DOHH2 (cell line): ENCODE data around the gene AFAP1.

Source experiments
- H3F3A ChIP-seq: fragments of 200-600 bp; sonication (generic), shearing (Covaris generic); 2 replicates; pipeline ENCODE4 v1.6.0; 2016; ENCODE audit warnings: antibody characterized with exemption, mild to moderate bottlenecking; ENCODE audit not compliant: control insufficient read depth, insufficient read depth
- H3K27ac ChIP-seq: fragments of 200-600 bp; sonication (generic); 2 replicates; pipeline ENCODE4 v1.5.1; 2014; ENCODE audit warnings: low read depth, mild to moderate bottlenecking, low read length, moderate library complexity
- H3K27me3 ChIP-seq: fragments of 200-600 bp; sonication (generic); 2 replicates; pipeline ENCODE4 v1.6.1; 2014; ENCODE audit warnings: mild to moderate bottlenecking, low read length, mixed read lengths; ENCODE audit not compliant: control insufficient read depth
- H3K36me3 ChIP-seq: fragments of 200-600 bp; sonication (generic); 2 replicates; pipeline ENCODE4 v1.6.1; 2014; ENCODE audit warnings: mild to moderate bottlenecking, low read length, moderate library complexity, mixed read lengths; ENCODE audit not compliant: control insufficient read depth
- H3K4me1 ChIP-seq: fragments of 200-600 bp; sonication (generic); 2 replicates; pipeline ENCODE4 v1.6.1; 2014; ENCODE audit warnings: mild to moderate bottlenecking, low read length, mixed read lengths; ENCODE audit not compliant: control insufficient read depth
- H3K4me2 ChIP-seq: fragments of 200-600 bp; sonication (generic); 2 replicates; pipeline ENCODE4 v1.6.0; 2014; ENCODE audit warnings: mild to moderate bottlenecking, low read length, moderate library complexity
- H3K4me3 ChIP-seq: fragments of 200-600 bp; sonication (generic); 2 replicates; pipeline ENCODE4 v1.5.1; 2014; ENCODE audit warnings: mild to moderate bottlenecking, low read length, mixed read lengths
- H3K79me2 ChIP-seq: fragments of 200-600 bp; sonication (generic); 2 replicates; pipeline ENCODE4 v1.6.1; 2014; ENCODE audit warnings: mild to moderate bottlenecking, low read length, mixed read lengths; ENCODE audit not compliant: control insufficient read depth
- H3K9me2 ChIP-seq: fragments of 200-600 bp; sonication (generic); replicated peaks from 2 replicates; pipeline ENCODE4 v1.6.1; 2014; ENCODE audit warnings: mild to moderate bottlenecking, low read length, mixed read lengths; ENCODE audit not compliant: control insufficient read depth
- H3K9me3 ChIP-seq: fragments of 200-600 bp; sonication (generic); 2 replicates; pipeline ENCODE4 v1.6.1; 2014; ENCODE audit warnings: antibody characterized with exemption, low read length, mixed read lengths; ENCODE audit not compliant: control insufficient read depth, insufficient read depth
- H4K20me1 ChIP-seq: fragments of 200-600 bp; sonication (generic); 2 replicates; pipeline ENCODE4 v1.6.0; 2014; ENCODE audit warnings: low read depth, mild to moderate bottlenecking, antibody characterized with exemption, low read length, moderate library complexity; ENCODE audit not compliant: control insufficient read depth, insufficient read depth
- CTCF ChIP-seq: fragments of 200-600 bp; sonication (generic); IDR thresholded peaks from one replicate; pipeline ENCODE4 v1.5.1; 2014; ENCODE audit warnings: antibody characterized with exemption, mild to moderate bottlenecking, low read depth, low read length; ENCODE audit not compliant: poor library complexity, severe bottlenecking
- EZH2phosphoT487 ChIP-seq: fragments of 200-600 bp; sonication (generic); IDR thresholded peaks from 2 replicates; pipeline ENCODE4 v1.6.1; 2017; ENCODE audit warnings: borderline replicate concordance, mild to moderate bottlenecking, antibody characterized with exemption, low read length, moderate library complexity, mixed read lengths

Gene AFAP1

GRCh38 chr4:7859326-7859725 lies 80.3 kb downstream of the AFAP1 start:
- TF ChIP-seq EZH2phosphoT487 = no peak
- no peak for TF ChIP-seq CTCF
- Histone ChIP-seq H3K27ac (no peak overlapping the region), H3K36me3 (no peaks in the 10 kb centered on the region), H3K27me3 (peaks cover 6% of the 10 kb centered on the region), H3K4me1 (no peaks in the 10 kb centered on the region), H3K4me2 (no peak overlapping the region), H3K4me3 (no peak overlapping the region), H3K79me2 (no peaks in the 10 kb centered on the region), H4K20me1 (no peaks in the 10 kb centered on the region), H3K9me3 (no peaks in the 10 kb centered on the region), H3K9me2 (no peaks in the 10 kb centered on the region), H3F3A (no peaks in the 10 kb centered on the region)

GRCh38 chr4:7858498-7858897 lies 81.2 kb downstream of the AFAP1 start:
- Histone ChIP-seq H3K9me2 (no peaks in the 10 kb centered on the region), H3K9me3 (no peaks in the 10 kb centered on the region), H3K79me2 (no peaks in the 10 kb centered on the region), H3K27me3 (peaks cover 6% of the 10 kb centered on the region), H3F3A (no peaks in the 10 kb centered on the region), H3K4me3 (no peak overlapping the region), H4K20me1 (no peaks in the 10 kb centered on the region), H3K36me3 (no peaks in the 10 kb centered on the region), H3K4me2 (no peak overlapping the region), H3K27ac (no peak overlapping the region), H3K4me1 (no peaks in the 10 kb centered on the region)
- no peak for TF ChIP-seq EZH2phosphoT487
- TF ChIP-seq CTCF = no peak

GRCh38 chr4:7857993-7858392 lies 81.7 kb downstream of the AFAP1 start:
- Histone ChIP-seq H4K20me1 (no peaks in the 10 kb centered on the region), H3K36me3 (no peaks in the 10 kb centered on the region), H3F3A (no peaks in the 10 kb centered on the region), H3K4me3 (no peak overlapping the region), H3K4me2 (no peak overlapping the region), H3K4me1 (no peaks in the 10 kb centered on the region), H3K27me3 (peaks cover 6% of the 10 kb centered on the region), H3K79me2 (no peaks in the 10 kb centered on the region), H3K27ac (no peak overlapping the region), H3K9me2 (no peaks in the 10 kb centered on the region), H3K9me3 (no peaks in the 10 kb centered on the region)
- TF ChIP-seq CTCF (no peak), EZH2phosphoT487 (no peak)
